Tibial nerve (tissue), 4 donors: Measurements from ENCODE around the gene TESK2.
"Not testable (repeated sequence)": the region's sequence is repeated elsewhere in the genome, so short reads cannot be mapped to it uniquely, and the experiment has no call there.

Experiments
- EP300 ChIP-seq, 2 donors: sonication (generic); formaldehyde crosslinking; IDR thresholded peaks; one replicate each; pipeline ENCODE4 v1.6.1; 2017; ENCODE audit warnings: antibody characterized with exemption in 2 of 2, mild to moderate bottlenecking in 1 of 2
- POLR2A ChIP-seq, 2 donors: fragments of 450-650 bp; IDR thresholded peaks; one replicate each; pipeline ENCODE4 v1.6.1; 2017; ENCODE audit warnings: antibody characterized with exemption in 2 of 2, mild to moderate bottlenecking in 2 of 2, moderate library complexity in 2 of 2
- TF ChIP-seq, protein P1 (sequence below), 5 experiments: fragments of 200-600 bp in 3 of 5; fragments of 450-650 bp in 2 of 5; sonication (generic) in 3 of 5; IDR thresholded peaks; one replicate each; pipeline ENCODE4 v1.5.1; 2016 to 2019; ENCODE audit warnings: antibody characterized with exemption in 5 of 5, mild to moderate bottlenecking in 3 of 5, moderate library complexity in 2 of 5

DNA sequence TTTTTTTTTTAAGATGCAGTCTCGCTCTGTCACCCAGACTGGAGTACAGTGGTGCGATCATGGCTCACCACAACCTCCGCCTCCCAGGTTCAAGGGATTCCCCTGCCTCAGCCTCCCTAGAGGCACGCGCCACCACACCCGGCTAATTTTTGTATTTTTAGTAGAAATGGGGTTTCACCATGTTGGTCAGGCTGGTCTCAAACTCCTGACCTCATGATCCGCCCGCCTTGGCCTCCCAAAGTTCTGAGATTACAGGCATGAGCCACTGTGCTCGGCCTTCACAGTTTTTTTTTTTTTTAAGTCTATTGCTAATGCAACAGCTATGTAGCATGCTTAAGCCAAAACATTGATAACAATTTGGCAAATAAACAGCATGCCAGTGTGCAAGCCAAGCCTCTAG, 23.6 kb downstream of the TESK2 start:
- TF ChIP-seq POLR2A, EP300 (IDR thresholded peaks at IDR 0.05): not testable (repeated sequence)
- TF ChIP-seq, protein P1, sequence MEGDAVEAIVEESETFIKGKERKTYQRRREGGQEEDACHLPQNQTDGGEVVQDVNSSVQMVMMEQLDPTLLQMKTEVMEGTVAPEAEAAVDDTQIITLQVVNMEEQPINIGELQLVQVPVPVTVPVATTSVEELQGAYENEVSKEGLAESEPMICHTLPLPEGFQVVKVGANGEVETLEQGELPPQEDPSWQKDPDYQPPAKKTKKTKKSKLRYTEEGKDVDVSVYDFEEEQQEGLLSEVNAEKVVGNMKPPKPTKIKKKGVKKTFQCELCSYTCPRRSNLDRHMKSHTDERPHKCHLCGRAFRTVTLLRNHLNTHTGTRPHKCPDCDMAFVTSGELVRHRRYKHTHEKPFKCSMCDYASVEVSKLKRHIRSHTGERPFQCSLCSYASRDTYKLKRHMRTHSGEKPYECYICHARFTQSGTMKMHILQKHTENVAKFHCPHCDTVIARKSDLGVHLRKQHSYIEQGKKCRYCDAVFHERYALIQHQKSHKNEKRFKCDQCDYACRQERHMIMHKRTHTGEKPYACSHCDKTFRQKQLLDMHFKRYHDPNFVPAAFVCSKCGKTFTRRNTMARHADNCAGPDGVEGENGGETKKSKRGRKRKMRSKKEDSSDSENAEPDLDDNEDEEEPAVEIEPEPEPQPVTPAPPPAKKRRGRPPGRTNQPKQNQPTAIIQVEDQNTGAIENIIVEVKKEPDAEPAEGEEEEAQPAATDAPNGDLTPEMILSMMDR (IDR thresholded peaks at IDR 0.05): not testable (repeated sequence)
